ENCODE data around the gene KIRREL1. TPM values are rescaled to one million over a fixed set of nuclear protein-coding genes. Genes with fewer than 3 reads are reported as not detected.

KIRREL1 gene
- total and polyA plus RNA-seq, 2 experiments from 2014 or later = 5.1 to 35.2 TPM

DNA sequence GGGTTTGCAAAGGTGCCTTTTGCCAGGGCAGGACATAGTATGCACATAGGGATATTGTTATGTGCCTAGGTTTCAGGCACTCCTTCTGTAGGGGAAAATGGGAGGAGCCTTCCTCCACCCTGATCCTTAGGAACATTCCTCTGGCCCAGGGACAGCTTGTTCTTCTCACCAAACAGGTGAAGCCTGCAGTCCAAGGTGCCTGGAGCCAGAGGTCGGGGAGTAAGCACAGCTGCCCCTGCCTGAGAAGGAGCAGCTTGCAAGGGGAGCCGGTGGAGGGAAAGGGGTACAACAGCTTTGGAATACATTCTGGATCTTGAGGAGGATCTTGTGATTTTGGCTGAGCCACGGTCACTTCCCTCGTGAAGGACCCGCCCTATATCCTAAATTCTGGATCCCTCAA, 104.8 kb downstream of the KIRREL1 start (continued):
- TF ChIP-seq, protein P1, sequence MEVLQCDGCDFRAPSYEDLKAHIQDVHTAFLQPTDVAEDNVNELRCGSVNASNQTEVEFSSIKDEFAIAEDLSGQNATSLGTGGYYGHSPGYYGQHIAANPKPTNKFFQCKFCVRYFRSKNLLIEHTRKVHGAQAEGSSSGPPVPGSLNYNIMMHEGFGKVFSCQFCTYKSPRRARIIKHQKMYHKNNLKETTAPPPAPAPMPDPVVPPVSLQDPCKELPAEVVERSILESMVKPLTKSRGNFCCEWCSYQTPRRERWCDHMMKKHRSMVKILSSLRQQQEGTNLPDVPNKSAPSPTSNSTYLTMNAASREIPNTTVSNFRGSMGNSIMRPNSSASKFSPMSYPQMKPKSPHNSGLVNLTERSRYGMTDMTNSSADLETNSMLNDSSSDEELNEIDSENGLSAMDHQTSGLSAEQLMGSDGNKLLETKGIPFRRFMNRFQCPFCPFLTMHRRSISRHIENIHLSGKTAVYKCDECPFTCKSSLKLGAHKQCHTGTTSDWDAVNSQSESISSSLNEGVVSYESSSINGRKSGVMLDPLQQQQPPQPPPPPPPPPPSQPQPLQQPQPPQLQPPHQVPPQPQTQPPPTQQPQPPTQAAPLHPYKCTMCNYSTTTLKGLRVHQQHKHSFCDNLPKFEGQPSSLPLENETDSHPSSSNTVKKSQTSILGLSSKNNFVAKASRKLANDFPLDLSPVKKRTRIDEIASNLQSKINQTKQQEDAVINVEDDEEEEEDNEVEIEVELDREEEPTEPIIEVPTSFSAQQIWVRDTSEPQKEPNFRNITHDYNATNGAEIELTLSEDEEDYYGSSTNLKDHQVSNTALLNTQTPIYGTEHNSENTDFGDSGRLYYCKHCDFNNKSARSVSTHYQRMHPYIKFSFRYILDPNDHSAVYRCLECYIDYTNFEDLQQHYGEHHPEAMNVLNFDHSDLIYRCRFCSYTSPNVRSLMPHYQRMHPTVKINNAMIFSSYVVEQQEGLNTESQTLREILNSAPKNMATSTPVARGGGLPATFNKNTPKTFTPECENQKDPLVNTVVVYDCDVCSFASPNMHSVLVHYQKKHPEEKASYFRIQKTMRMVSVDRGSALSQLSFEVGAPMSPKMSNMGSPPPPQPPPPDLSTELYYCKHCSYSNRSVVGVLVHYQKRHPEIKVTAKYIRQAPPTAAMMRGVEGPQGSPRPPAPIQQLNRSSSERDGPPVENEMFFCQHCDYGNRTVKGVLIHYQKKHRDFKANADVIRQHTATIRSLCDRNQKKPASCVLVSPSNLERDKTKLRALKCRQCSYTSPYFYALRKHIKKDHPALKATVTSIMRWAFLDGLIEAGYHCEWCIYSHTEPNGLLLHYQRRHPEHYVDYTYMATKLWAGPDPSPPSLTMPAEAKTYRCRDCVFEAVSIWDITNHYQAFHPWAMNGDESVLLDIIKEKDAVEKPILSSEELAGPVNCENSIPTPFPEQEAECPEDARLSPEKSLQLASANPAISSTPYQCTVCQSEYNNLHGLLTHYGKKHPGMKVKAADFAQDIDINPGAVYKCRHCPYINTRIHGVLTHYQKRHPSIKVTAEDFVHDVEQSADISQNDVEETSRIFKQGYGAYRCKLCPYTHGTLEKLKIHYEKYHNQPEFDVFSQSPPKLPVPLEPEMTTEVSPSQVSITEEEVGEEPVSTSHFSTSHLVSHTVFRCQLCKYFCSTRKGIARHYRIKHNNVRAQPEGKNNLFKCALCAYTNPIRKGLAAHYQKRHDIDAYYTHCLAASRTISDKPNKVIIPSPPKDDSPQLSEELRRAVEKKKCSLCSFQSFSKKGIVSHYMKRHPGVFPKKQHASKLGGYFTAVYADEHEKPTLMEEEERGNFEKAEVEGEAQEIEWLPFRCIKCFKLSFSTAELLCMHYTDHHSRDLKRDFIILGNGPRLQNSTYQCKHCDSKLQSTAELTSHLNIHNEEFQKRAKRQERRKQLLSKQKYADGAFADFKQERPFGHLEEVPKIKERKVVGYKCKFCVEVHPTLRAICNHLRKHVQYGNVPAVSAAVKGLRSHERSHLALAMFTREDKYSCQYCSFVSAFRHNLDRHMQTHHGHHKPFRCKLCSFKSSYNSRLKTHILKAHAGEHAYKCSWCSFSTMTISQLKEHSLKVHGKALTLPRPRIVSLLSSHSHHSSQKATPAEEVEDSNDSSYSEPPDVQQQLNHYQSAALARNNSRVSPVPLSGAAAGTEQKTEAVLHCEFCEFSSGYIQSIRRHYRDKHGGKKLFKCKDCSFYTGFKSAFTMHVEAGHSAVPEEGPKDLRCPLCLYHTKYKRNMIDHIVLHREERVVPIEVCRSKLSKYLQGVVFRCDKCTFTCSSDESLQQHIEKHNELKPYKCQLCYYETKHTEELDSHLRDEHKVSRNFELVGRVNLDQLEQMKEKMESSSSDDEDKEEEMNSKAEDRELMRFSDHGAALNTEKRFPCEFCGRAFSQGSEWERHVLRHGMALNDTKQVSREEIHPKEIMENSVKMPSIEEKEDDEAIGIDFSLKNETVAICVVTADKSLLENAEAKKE (CRISPR knock-in tag; IDR thresholded peaks at IDR 0.05) = no peak
- TF ChIP-seq EZH2 (IDR thresholded peaks at IDR 0.05; ENCODE audit: low read depth, unreplicated experiment) (no peak), ZNF331 (CRISPR knock-in tag; IDR thresholded peaks at IDR 0.05; ENCODE audit: low read depth) (no peak)
- TF ChIP-seq, protein P2, sequence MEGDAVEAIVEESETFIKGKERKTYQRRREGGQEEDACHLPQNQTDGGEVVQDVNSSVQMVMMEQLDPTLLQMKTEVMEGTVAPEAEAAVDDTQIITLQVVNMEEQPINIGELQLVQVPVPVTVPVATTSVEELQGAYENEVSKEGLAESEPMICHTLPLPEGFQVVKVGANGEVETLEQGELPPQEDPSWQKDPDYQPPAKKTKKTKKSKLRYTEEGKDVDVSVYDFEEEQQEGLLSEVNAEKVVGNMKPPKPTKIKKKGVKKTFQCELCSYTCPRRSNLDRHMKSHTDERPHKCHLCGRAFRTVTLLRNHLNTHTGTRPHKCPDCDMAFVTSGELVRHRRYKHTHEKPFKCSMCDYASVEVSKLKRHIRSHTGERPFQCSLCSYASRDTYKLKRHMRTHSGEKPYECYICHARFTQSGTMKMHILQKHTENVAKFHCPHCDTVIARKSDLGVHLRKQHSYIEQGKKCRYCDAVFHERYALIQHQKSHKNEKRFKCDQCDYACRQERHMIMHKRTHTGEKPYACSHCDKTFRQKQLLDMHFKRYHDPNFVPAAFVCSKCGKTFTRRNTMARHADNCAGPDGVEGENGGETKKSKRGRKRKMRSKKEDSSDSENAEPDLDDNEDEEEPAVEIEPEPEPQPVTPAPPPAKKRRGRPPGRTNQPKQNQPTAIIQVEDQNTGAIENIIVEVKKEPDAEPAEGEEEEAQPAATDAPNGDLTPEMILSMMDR (conservative IDR thresholded peaks at IDR 0.05; ENCODE audit: low read depth in 2 of 2) = no peak
- TF ChIP-seq, protein P3, sequence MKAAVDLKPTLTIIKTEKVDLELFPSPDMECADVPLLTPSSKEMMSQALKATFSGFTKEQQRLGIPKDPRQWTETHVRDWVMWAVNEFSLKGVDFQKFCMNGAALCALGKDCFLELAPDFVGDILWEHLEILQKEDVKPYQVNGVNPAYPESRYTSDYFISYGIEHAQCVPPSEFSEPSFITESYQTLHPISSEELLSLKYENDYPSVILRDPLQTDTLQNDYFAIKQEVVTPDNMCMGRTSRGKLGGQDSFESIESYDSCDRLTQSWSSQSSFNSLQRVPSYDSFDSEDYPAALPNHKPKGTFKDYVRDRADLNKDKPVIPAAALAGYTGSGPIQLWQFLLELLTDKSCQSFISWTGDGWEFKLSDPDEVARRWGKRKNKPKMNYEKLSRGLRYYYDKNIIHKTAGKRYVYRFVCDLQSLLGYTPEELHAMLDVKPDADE (IDR thresholded peaks at IDR 0.05) = no peak

DNA sequence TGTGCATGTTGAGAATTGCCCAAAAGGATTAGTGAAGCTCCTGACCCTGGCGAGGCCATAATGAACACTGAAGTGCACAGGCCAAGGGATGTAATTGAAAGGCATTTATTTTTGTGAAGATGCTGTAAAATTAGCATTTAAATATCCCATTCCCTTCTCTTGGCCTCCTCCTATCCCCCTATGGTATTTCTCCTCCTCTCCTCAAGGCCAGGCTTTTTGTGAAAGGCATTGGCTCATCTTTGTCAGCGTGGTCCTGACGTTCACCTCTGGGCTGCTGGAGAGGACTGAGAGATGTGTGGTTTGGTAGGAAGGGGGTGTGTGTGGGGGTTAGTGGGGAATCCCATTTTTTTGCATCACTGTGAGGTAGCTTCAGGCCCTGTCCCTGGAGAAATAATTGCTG, 105.7 kb downstream of the KIRREL1 start:
- no peak overlapping the region for H3K4me3 ChIP-seq
- ATAC-seq = no peak
- no peaks in the 10 kb centered on the region for H4K20me1 ChIP-seq (replicated peaks; ENCODE audit: insufficient read depth)
- no peak overlapping the region for H2AFZ ChIP-seq
- H3K36me3 ChIP-seq (ENCODE audit: insufficient read depth) = no peaks in the 10 kb centered on the region
- no peaks in the 10 kb centered on the region for H3K9me2 ChIP-seq (ENCODE audit: insufficient read depth)
- no peak overlapping the region for H3K4me2 ChIP-seq
- Mint-ChIP-seq H3K36me3 (ENCODE audit: low read depth) (peaks cover 23% of the 10 kb centered on the region), H3K4me1 (peaks cover 78% of the 10 kb centered on the region), H3K27me3 (ENCODE audit: insufficient read depth, low read depth, poor library complexity) (peaks cover 21% of the 10 kb centered on the region), H3K9me3 (no peaks in the 10 kb centered on the region), H3K4me3 (no peak overlapping the region), H3K27ac (no peak overlapping the region)
- H3K27ac ChIP-seq (ENCODE audit: low read depth) = peak overlapping the region; percentile 52; the same call in 1 of the 2 replicates
- H3K27me3 ChIP-seq (ENCODE audit: insufficient read depth) = no peaks in the 10 kb centered on the region
- DNase-seq (ENCODE audit: low spot score) = no peak
- peaks cover 64% of the 10 kb centered on the region for H3K4me1 ChIP-seq (ENCODE audit: insufficient read depth)
- no peaks in the 10 kb centered on the region for H3K79me2 ChIP-seq (replicated peaks; ENCODE audit: insufficient read depth)
- TF ChIP-seq POLR2AphosphoS5 (IDR thresholded peaks at IDR 0.05; ENCODE audit: low read depth) = no peak
- no peak for TF ChIP-seq ZNF331 (CRISPR knock-in tag; IDR thresholded peaks at IDR 0.05; ENCODE audit: low read depth)
- peaks cover 5% of the 10 kb centered on the region; the same call in 1 of the 2 replicates for H3F3A ChIP-seq (replicated peaks; ENCODE audit: low read depth)

All from GM23338 (cell line).